NCI-H69 (cell line): Measurements from ENCODE around the gene BCDIN3D.
"Not testable (repeated sequence)": the region's sequence is repeated elsewhere in the genome, so short reads cannot be mapped to it uniquely, and the experiment has no call there.

Experiments used
- DNase-seq: peaks from one replicate; lab custom pipeline; 2025; lab: John Stamatoyannopoulos, UW

BCDIN3D gene, protein sequence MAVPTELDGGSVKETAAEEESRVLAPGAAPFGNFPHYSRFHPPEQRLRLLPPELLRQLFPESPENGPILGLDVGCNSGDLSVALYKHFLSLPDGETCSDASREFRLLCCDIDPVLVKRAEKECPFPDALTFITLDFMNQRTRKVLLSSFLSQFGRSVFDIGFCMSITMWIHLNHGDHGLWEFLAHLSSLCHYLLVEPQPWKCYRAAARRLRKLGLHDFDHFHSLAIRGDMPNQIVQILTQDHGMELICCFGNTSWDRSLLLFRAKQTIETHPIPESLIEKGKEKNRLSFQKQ

DNA sequence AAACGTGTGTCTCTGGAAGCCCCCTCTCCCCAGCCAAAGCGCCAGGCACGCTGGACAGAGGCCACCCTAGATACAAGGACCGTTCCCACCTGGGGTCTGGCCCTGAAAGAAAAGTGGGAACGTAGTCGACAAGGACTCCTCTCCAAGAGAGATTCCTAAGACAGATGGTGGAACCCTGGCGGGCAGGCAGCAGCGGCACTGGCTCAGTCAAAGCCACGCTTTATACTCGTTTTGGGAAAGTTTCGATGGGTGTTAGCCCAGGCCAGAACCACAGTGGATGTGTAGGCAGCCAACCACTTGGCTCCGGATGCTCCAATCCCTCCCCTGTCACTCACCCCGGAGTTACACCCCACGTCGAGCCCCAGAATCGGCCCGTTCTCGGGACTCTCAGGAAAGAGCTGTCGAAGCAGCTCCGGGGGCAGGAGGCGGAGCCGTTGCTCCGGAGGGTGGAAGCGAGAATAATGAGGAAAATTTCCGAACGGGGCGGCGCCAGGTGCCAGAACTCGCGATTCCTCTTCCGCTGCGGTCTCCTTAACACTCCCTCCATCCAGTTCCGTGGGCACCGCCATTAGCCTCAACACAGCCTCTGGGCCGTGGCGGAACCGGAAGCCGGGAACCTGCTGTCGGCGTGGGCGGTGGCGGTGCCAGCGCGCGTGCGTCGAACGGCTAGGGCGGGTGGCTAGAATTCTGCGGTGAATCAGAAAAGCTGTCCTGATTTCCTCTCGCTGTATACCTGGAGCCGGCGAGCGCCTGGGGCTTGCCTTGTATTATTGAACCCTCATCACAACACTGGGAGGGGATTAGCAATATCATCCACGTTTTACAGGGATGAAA, at the start of gene BCDIN3D:
Gene BCDIN3D (minus strand): TSS at position 588 of the 834 bp plus-strand sequence. CDS start 19 bp downstream, at position 569.
- DNase-seq, result peak; percentile 96

DNA sequence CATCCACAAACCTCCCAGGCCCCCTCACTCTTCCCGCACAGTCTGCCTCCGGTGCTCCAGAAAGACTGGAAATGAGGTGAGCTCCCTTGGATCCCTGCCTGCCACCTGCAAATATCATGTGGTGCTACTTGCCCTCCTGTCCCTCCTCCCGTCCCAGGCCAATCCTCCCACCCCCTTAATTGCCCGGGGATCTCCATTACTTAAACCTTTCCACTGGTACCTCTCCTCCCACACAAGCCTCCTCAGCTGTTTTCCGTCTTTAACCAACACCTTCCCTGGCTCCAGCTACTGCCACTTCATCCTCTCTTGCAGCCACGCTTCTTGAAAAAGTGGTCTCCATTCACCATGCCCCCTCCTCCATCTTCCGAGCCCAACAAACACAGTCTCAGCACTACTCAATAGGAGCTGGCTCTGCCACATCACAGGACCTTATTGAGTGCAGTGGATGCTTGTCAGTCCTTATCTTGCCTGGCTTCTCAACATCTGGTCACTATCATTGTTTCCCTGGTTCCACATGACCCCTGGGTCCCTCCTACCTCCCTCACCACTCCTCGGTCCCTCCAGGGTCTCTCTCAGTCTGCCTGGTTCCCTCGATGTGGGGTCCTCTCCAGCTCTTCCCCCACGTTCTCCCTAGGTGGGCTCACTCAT, 49.3 kb upstream of the BCDIN3D start:
- no peak for DNase-seq

DNA sequence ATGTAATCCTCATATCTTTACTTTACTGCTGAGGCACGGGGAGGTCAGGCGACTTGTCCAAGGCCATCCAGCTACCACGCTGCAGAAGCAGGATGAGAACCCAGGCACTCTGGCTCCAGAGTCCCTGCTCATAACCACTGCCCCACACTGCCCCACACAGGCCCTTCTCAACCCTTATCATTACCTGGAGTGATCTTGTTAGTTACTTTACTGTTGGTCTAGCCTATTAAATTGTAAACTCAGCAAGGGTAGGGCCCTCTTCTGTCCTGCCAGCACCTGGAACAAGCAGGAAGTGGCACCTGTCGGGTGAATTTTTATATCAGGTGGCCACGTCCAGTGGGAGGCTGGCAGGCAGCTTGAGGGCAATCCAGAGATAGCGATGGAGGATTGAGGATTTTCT, 48.6 kb upstream of the BCDIN3D start:
- no peak for DNase-seq

DNA sequence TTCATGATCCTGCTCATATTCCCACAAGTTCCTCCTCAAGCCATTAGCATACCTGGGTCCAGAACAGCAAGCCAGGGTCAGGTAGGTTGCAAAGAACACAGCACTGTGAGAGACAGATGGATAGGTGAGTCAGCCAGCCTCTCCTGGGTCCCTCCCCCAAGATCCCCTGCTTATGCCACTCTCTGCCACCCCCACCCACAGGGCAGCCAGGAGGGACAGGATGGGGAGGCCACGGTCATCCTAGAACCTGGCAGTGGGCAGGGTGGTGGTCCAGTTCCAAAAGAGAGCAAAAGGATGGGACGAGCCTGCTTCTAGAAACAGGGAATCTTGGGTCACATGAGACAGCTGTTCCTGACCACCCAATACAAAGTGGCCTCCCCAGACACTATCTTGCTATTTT, 48.1 kb upstream of the BCDIN3D start:
- DNase-seq, result peak; percentile 32

DNA sequence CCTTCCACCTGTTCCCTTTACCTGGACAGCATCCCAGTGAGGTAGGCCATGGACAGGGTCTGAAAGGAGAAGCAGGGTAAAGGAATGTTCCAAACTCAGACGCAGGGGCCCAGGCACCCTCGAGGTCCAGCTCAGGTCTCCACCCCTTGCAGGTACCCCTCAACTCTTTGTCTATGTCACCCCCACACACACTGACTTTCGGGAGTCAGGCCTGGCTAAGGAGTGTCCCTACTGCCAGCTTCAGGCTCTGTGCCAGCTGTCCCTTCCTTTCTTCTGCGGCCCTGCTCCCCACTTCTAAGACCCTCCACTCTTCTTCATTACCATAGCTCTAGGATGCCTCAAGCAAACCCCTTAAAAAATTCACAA, 47.2 kb upstream of the BCDIN3D start:
- DNase-seq, result no peak

DNA sequence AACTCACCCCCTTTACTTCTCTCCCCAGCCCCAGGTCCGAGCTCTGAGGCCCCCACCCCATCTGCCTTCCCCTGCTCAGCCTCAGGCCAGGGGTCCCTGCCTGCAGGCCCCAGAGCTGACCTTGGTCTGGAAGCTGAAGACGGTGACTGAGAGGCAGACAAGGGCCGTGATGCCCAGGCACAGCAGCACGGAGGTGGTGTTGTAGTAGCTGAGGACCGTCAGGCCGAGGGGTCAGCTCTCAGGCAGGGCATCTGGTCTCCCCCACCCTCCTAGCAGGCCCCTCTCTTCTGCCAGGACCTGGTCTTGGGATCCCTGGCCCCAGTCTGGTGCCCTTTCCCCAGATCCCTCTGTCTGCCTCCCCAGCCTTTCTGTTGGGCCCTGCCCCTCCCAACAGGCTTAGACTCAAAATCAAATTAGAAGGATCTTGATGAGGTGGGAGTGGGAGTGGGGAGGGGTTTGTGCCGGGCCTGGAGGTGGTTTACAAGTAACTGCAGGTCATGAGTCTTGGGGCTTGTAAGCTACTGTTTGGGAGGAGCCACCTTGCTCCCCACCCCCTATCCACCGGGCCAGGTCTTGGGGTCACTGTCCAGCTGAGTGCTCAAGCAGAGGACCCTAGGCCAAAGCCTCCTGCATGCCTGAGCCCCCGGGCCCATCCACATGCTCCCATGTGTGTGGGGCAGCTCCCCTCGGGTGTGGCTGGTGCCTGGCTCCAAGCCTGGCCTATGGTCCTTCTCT, 46.6 kb upstream of the BCDIN3D start:
- DNase-seq, result no peak

DNA sequence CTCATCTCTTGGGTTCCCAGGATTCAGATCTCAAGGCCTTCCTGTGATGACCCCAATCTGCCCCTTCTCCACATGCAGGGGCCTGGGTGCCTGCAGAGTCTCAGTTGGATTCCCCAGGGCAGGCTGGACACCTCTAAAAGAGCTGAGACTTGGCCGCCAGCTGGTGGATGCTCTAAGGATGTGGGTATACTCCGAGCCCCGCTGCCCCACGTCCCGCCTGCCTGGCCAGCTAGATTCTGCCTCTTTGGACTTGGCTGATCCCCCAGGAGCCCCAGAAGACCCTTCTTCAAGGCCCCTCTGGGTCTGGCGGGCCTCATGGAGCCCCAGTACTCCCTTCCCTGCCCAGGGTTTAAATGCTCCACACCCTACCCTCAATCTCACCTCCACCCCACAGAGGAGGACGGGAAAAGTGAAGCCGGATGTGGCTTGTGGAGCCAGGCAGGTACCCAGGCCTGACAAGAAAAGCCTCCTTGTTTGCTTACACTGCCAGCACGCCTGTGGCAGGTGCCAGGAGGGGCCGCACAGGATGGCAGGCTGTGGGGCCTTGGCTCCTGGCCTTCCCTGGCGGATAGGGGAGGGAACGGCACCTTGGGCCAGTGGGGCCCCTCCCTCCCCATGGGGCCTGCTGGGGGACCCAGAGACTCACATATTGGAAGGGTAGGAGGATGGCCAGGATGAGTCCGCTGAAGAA, 45.7 kb upstream of the BCDIN3D start:
- peak; percentile 89 for DNase-seq

DNA sequence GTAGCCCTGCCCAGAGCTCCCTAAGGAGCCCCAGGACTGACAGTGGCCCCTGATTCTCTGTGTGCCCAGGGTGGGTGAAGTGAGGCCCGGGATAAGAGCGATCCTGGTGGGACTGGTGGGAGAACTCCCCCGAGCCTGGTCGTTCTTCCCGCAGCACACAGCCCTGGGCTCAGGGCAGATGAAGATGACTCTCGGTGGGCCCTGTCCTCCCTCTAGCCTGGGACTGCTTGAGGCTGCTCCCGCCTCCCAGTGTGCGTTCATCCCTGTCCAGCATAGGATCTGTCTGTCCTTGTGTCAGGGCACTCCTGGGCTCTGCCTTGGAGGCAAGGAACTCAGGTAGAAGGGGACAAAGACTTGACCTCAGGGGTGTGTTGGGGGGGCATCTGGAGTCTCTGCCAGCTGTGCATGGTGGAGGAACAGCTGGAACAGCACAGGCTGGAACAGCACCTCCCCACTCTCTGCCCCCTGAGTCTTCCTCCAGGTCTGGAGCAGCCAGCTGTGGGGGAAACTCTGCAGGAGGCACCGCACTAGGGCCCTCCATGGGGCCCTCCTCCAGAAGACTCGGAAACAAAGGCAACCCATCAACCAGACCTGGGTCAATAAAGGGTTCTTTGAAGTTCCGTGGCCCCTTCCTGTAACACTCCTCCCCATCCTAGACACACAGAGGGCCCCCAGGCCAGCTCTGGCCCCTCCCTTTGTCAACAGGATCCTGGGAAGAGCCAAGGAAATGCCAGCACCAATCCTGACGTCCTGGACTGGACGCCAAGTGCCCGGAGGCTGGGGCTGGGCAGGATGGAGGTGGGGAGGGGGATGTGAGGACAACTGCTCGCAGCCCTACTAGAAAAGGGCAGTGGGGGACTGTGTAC, 44.9 kb upstream of the BCDIN3D start:
- peak; percentile 91 for DNase-seq

DNA sequence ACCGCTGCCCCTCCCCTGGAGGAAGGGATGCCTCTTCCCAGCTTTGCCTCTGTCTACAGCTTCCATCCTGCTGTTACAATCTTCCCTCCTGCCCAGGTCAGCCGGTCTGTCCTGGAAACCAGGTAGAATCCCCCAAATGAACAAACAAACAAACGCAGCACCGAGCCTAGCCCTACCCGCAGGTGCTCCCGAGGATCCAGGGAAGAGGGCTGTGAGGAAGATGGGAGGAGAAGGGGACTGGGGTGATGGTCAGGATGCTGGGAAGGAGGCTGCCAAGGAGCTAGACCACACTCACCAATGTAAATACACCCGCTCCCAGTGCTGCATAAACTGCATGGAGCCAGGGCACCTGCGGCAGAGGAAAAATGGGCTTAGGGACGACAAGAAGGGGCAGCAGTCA, 44.2 kb upstream of the BCDIN3D start:
- peak; percentile 14 for DNase-seq

DNA sequence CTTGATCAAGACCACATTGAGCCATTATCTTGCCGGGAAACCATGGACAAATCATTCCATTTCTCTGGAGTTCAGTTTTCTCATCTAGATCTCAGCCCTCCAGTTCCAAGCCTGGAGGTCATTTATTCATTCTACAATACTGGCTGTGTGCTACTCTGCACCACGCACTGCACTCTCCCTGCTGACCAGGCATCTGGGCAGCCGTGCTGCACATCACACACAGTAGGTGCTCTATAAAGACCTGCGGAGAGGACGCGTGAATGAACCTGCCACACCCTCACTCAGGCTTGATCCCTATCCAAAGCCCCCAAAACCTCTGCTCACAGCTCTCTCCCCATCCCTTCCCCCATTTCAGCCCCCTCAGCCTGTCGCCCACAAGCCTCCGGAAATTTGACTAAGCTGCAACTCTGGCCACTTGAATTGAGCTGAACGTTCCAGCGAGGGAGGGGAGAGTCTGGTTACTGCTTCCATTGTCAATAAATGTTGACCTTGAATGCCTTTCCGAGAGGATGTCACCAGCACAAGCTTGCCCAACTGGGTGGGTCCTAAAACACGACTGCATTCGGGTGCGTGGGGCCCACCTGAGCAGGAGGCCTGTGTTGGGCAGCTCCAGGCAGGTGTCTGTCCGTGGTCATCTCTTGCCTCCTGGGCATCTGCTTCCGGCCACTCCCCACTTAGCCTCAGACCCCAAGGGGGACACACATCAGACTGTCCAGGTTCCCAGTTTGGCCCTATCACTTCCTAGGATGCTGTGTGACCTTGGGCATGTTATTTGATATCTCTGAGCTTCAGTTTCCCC, 43.0 kb upstream of the BCDIN3D start:
- no peak for DNase-seq

DNA sequence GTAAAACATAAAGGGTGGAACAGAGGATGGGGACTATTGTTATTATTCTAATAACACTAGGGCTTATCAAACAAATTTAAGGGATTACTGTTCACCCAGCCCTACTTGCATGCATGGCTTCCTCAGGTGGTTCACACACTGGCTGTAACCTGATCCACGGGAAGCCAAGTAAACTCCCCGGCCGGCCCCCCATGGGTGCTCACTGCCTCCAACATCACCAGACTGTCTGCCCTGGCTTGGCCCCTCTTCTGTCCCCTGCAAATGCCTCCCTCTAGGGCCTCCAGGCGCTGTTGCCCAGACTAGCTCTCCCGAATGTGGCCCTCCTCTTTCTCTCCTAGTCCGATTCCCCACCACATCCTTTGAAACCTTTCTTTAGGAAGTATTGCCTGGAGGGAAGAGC, 42.2 kb upstream of the BCDIN3D start:
- peak; percentile 91 for DNase-seq

DNA sequence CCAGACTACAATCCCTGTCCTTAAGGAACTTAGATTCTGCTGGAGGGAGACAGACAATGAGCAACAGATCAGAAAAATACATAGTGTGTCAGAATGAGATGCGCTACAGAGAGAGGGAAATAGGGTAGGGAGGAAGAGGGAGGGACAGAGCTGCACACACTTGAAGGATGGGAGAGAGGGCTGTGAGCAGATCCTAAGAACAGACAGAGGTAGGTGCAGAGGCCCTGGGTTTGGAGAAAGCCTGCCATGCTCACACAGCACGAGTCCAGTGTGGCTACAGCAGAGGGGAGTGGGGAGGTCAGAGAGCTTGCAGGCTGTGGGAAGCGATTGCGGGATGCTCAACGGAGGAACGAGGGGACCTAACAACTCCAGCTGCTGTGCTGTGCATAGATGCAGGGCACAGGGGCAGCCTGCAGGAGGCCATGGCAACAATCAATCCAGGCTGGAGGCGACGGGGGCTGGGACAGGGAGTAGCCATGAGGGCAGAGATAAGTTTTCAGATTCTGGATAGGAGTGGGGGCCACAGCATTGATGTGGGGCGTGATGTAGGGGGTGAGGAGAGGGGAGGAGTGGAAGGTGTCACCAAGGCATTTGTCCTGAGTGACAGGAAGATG, 40.1 kb upstream of the BCDIN3D start:
- peak; percentile 52 for DNase-seq

DNA sequence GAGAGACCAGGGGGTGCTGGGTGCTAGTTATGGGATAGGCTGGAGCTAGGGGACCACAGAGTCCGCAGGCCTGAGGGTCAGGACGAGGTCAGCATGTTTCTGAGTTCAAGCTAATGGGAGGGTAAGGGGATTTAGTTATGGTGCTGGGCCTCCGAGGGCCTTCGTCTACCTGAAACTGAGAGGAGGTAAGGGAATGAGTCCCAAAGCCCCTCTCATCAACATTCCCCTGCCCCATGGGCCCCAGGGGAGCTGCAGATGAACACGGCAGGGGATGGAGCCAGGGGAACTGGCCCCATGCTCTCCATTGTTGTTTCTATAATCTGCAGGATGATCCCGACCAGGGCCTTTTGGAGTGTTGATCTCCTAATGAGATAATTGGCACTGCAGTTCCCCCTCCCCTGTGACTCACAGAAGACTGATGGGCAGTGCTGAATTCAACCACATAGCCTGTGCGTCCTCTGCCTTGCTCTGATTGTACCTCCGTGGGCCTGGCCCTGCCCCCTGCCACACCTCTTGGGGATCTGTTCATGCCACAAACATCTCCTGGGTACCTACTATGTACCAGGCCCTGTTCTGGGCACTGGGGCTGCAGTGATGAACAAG, 39.4 kb upstream of the BCDIN3D start:
- peak; percentile 92 for DNase-seq

DNA sequence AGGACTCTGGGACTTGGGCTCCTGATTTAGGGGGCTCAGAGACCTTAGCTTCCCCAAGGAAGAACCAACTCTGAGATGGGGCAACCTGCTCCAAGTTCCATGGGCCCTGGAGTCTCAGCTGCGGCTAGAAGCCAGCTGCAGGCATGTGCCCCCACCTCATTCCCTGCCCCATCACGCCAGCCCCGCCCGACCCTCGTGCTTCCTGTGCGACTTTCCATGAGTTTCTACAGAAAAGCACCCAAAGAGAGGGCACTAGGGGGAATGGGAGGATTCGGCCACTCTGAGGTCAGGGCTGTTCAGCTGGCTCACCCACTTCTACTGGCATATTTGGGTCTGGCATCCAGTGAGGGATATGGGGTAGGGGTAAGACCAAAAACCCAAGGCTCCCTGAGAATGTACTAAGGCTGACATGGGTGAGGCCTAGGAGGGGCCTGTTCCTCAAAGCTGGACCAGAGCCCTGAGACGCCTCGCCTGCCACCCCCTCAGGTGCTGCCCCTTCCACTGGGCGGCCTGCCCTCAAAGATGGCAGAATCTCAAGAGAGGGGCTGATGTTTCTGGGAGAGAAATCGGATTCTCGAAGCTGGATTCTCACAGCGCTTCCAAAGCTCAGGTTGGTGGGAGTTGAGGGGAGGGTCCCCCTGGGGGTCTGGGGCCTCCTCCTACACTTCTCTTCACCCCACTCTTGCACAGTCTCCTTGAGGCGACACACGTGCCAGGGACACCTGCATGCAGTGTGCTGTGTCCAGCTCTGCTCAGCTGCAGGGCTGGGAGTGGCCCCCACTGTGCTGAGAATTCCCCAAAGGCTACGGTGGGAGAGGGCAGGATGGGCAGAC, 38.7 kb upstream of the BCDIN3D start:
- no peak for DNase-seq

DNA sequence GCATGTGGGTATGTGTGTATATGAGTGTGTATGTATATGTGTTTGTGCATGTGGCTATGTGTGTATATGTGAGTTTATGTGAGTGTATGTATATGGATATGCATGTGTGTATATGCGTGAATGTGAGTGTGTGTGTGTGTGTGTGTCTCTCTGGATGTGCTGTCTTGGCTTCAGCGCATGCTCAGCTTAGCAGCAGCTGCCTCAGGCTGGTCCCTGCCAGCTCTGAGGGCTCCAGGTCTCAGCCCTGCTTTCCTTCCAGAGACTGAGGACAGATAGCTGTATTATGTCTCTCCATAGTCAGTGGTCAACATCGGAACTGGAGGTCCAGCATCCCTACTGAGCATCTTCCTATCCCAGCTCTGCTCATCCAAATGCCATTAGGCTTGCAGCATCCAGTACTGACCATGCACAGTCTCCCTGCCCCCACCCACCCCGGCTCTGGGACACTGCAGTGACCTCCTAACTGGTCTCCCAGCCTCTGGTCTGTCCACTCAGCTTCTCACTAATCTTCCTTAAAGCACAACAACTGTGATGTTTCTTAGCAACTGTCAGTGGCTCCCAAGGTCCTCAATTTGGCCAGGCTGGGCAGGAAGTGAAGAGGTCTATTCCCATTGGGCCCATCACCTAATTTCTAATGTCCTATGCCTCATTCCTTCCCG, 38.0 kb upstream of the BCDIN3D start:
- DNase-seq, result no peak

DNA sequence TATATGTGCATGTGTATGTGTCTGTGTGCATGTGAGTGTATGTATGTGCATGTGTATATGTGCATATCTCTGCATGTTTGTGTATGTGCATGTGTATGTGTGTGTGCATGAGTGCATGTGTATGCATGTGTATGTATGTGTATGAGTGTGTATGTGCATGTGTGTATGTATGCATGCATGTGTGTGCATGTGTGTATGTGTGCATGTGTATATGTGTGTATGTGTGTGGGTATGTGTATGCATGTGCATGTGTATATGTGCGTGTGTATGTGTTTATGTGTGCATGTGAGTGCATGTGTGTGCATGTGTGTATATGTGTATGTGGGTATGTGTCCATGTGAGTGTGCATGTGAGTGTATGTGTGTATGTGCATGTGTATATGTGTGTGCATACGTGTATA, 36.2 kb upstream of the BCDIN3D start:
- not testable (repeated sequence) for DNase-seq

DNA sequence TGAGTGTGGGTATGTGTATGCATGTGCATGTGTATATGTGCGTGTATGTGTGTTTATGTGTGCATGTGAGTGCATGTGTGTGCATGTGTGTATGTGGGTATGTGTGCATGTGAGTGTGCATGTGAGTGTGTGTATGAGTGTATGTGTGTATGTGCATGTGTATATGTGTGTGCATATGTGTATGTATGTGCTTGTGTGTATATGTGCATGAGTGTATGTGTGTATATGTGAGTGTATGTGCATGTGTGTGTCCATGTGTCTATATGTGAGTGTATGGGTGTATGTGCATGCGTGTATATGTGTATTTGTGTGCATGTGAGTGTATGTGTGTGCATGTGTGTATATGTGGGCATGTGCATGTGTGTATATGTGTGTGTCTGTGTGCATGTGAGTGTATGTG, 35.1 kb upstream of the BCDIN3D start:
- DNase-seq, result no peak

DNA sequence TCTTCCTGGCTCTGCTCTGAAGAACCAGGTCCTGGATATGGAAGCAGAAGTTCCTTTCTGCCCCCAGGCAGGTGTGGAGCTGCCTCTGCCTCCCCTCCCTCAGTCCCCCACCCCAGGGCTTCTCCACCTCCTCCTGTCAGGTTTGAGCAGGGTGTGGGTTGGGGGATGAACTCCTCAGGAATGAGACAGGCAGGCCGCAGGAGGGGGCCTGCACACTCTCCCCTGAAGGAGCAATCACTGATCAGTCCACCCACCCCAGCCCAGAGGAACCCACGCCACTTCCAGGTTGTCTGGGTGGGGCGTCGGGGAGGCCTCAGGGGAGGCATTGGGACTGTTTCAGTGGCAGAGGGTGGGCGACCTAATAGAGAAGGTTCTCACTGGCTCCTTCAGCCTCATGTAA, 34.2 kb upstream of the BCDIN3D start:
- DNase-seq, result no peak
